AG04450 (cell line): ENCODE data around the gene BCAS1. TPM values are rescaled to one million over a fixed set of nuclear protein-coding genes. Genes with fewer than 3 reads are reported as not detected.

ENCODE experiments used
- CTCF ChIA-PET: fragments of 300-600, 350-600 bp; formaldehyde crosslinking; extraction: SDS; loops from one replicate; lab custom pipeline; 2022; ENCODE audit warnings: antibody characterized with exemption, inconsistent platforms; lab: Charles Lee
- POLR2A ChIA-PET: fragments of 350-600 bp; formaldehyde crosslinking; extraction: SDS; loops from one replicate; lab custom pipeline; 2021; ENCODE audit warnings: antibody characterized with exemption, inconsistent platforms; lab: Yijun Ruan, JAX
- DNase-seq: peaks from one replicate; pipeline ENCODE4 v3.0.0-alpha.2; 2011; ENCODE audit warnings: low read depth, low spot score
- H3K27ac ChIP-seq: one replicate; pipeline ENCODE4 v1.5.1; 2012; ENCODE audit warnings: low read depth, low read length, control low read depth
- H3K27me3 ChIP-seq: one replicate; pipeline ENCODE4 v1.6.0; 2012; ENCODE audit warnings: low read length; ENCODE audit not compliant: control insufficient read depth, insufficient read depth
- H3K4me3 ChIP-seq: 2 replicates; pipeline ENCODE4 v1.5.1; 2011; ENCODE audit warnings: mild to moderate bottlenecking, low read depth, low read length, control low read depth
- H3K9me3 ChIP-seq: 2 replicates; pipeline ENCODE4 v1.5.1; 2012; ENCODE audit warnings: low read length; ENCODE audit not compliant: control insufficient read depth, insufficient read depth
- CTCF ChIP-seq: IDR thresholded peaks from 2 replicates; pipeline ENCODE4 v1.5.1; 2011; ENCODE audit warnings: low read depth, low read length, control low read depth, inconsistent platforms
- polyA plus RNA-seq: library from polyadenylated mRNA; depleted of rRNA; stranded (reverse); fragments of >200 nt; gene quantifications from 2 replicates; pipeline ENCODE4 v1.2.3, GENCODE V29; 2011

BCAS1 gene
- polyA plus RNA-seq, 1 experiment = not detected

GRCh38 chr20:53940907-53941545 lies 129.4 kb downstream of the BCAS1 start:
- no peak overlapping the region for H3K27ac ChIP-seq
- TF ChIP-seq CTCF = no peak
- ChIA-PET CTCF (interaction anchor here (1.0 to 11.6 kb wide), 6 partner anchors 9 to 361 kb away, joined by 3 to 154 read pairs (median 13); no protein-coding TSS in a partner anchor), POLR2A (interaction anchor here (0.7 kb wide), 2 partner anchors 40 to 645 kb away, joined by 4 read pairs; no protein-coding TSS in a partner anchor)
- H3K4me3 ChIP-seq = no peak overlapping the region
- DNase-seq = no peak
- H3K9me3 ChIP-seq = no peaks in the 10 kb centered on the region
- H3K27me3 ChIP-seq = no peaks in the 10 kb centered on the region

GRCh38 chr20:53940360-53940702 lies 130.1 kb downstream of the BCAS1 start:
- ChIA-PET CTCF (interaction anchor here (0.7 to 11.6 kb wide), 49 partner anchors 9 to 1628 kb away, joined by 3 to 154 read pairs (median 5); partner anchors contain the start of genes PFDN4 and ZNF217), POLR2A (interaction anchor here (0.7 to 1.0 kb wide), 3 partner anchors 202 to 645 kb away, joined by 4 to 8 read pairs (median 7); no protein-coding TSS in a partner anchor)
- H3K4me3 ChIP-seq = no peak overlapping the region
- H3K27me3 ChIP-seq = no peaks in the 10 kb centered on the region
- H3K27ac ChIP-seq = no peak overlapping the region
- no peak for DNase-seq
- no peaks in the 10 kb centered on the region for H3K9me3 ChIP-seq
- no peak for TF ChIP-seq CTCF

- no peak overlapping the region for H3K4me3 ChIP-seq
- H3K27ac ChIP-seq = no peak overlapping the region
- CTCF ChIA-PET = interaction anchor here (0.5 to 11.6 kb wide), 66 partner anchors 10 to 1628 kb away, joined by 3 to 154 read pairs (median 4); partner anchors contain the start of genes PFDN4 and ZNF217
- peak; percentile 80 for TF ChIP-seq CTCF
- POLR2A ChIA-PET = interaction anchor here (0.8 to 1.1 kb wide), 7 partner anchors 74 to 373 kb away, joined by 3 to 8 read pairs (median 3); no protein-coding TSS in a partner anchor
- no peaks in the 10 kb centered on the region for H3K9me3 ChIP-seq
- peak; percentile 84 for DNase-seq
- no peaks in the 10 kb centered on the region for H3K27me3 ChIP-seq
These were observed 130.6 kb downstream of the BCAS1 start for GRCh38 chr20:53939572-53940359.

GRCh38 chr20:53939190-53939571 lies 131.2 kb downstream of the BCAS1 start:
- no peak for DNase-seq
- Histone ChIP-seq H3K27ac (no peak overlapping the region), H3K9me3 (no peaks in the 10 kb centered on the region), H3K4me3 (no peak overlapping the region), H3K27me3 (no peaks in the 10 kb centered on the region)
- no peak for TF ChIP-seq CTCF
- POLR2A ChIA-PET = interaction anchor here (0.8 to 1.1 kb wide), 5 partner anchors 73 to 373 kb away, joined by 3 to 5 read pairs (median 3); no protein-coding TSS in a partner anchor
- CTCF ChIA-PET = interaction anchor here (0.5 to 11.6 kb wide), 57 partner anchors 9 to 1627 kb away, joined by 3 to 154 read pairs (median 5); partner anchors contain the start of gene ZNF217
